GM12878 (cell line): ENCODE results near the gene PAX6.

Experiments used
- EZH2 ChIP-seq: IDR thresholded peaks from 2 replicates; pipeline ENCODE4 v1.6.1; 2012; ENCODE audit warnings: low read depth, mild to moderate bottlenecking, control low read depth, inconsistent platforms, low read length, borderline replicate concordance; ENCODE audit not compliant: control insufficient read depth
- MYB ChIP-seq: fragments of 150-350 bp; IDR thresholded peaks from 2 replicates; pipeline ENCODE4 v1.6.1; 2014; ENCODE audit warnings: mild to moderate bottlenecking, low read depth, low read length, borderline replicate concordance
- PAX8 ChIP-seq: fragments of 450-650 bp; IDR thresholded peaks from 2 replicates; pipeline ENCODE4 v1.6.1; 2017; ENCODE audit warnings: mild to moderate bottlenecking, moderate library complexity
- POLR2AphosphoS5 ChIP-seq: IDR thresholded peaks from 2 replicates; pipeline ENCODE4 v1.6.1; 2011; ENCODE audit warnings: mild to moderate bottlenecking, low read length, inconsistent platforms
- USF2 ChIP-seq: IDR thresholded peaks from 2 replicates; pipeline ENCODE4 v1.6.1; 2011; ENCODE audit warnings: low read depth, low read length, improper control_type of control experiment, borderline replicate concordance

GRCh38 chr11:31803813-31804311 is 7.3 kb downstream of the PAX6 start:
- no peak for TF ChIP-seq POLR2AphosphoS5
- no peak for TF ChIP-seq PAX8
- no peak for TF ChIP-seq USF2
- TF ChIP-seq MYB: no peak
- no peak for TF ChIP-seq EZH2
